MM.1S (cell line): ENCODE results near the gene EIF3L.

ENCODE experiments used
- DNase-seq: peaks from one replicate; pipeline ENCODE4 v3.0.0-alpha.2; 2015
- H2AFZ ChIP-seq: fragments of 300-600 bp; sonication (generic); 2 replicates; pipeline ENCODE4 v1.6.0; 2016; ENCODE audit warnings: antibody characterized with exemption, low read length
- H3F3A ChIP-seq: fragments of 300-600 bp; sonication (generic); 2 replicates; pipeline ENCODE4 v1.6.1; 2016; ENCODE audit warnings: mild to moderate bottlenecking, antibody characterized with exemption, low read length, moderate library complexity, mixed read lengths; ENCODE audit not compliant: insufficient read depth
- H3K27ac ChIP-seq: fragments of 300-600 bp; sonication (generic); 2 replicates; pipeline ENCODE4 v1.5.1; 2016; ENCODE audit warnings: mild to moderate bottlenecking, low read length
- H3K27me3 ChIP-seq: fragments of 300-600 bp; sonication (generic); replicated peaks from 2 replicates; pipeline ENCODE4 v1.6.0; 2016; ENCODE audit warnings: low read length; ENCODE audit not compliant: insufficient read depth
- H3K36me3 ChIP-seq: fragments of 300-600 bp; sonication (generic); replicated peaks from 2 replicates; pipeline ENCODE4 v1.6.1; 2016; ENCODE audit warnings: mild to moderate bottlenecking, low read length, mixed read lengths; ENCODE audit not compliant: insufficient read depth
- H3K4me1 ChIP-seq: fragments of 300-600 bp; sonication (generic); 2 replicates; pipeline ENCODE4 v1.6.1; 2016; ENCODE audit warnings: low read length, mixed read lengths
- H3K4me2 ChIP-seq: fragments of 300-600 bp; sonication (generic); 2 replicates; pipeline ENCODE4 v1.6.0; 2016; ENCODE audit warnings: low read depth, low read length
- H3K4me3 ChIP-seq: fragments of 300-600 bp; sonication (generic); 2 replicates; pipeline ENCODE4 v1.5.1; 2016; ENCODE audit warnings: low read length, mixed read lengths
- H3K79me2 ChIP-seq: fragments of 300-600 bp; sonication (generic); 2 replicates; pipeline ENCODE4 v1.6.1; 2016; ENCODE audit warnings: mixed run types, low read length, mixed read lengths
- H3K9ac ChIP-seq: fragments of 300-600 bp; sonication (generic); 2 replicates; pipeline ENCODE4 v1.6.1; 2016; ENCODE audit warnings: low read length, mixed read lengths
- H3K9me2 ChIP-seq: fragments of 300-600 bp; sonication (generic); replicated peaks from 2 replicates; pipeline ENCODE4 v1.6.1; 2016; ENCODE audit warnings: mild to moderate bottlenecking, low read length, mixed read lengths; ENCODE audit not compliant: insufficient read depth
- H3K9me3 ChIP-seq: fragments of 300-600 bp; sonication (generic); replicated peaks from 2 replicates; pipeline ENCODE4 v1.6.1; 2016; ENCODE audit warnings: mild to moderate bottlenecking, low read length, mixed read lengths; ENCODE audit not compliant: insufficient read depth
- H4K20me1 ChIP-seq: fragments of 300-600 bp; sonication (generic); 2 replicates; pipeline ENCODE4 v1.6.1; 2016; ENCODE audit warnings: mild to moderate bottlenecking, low read length, moderate library complexity, mixed read lengths; ENCODE audit not compliant: insufficient read depth
- CTCF ChIP-seq: fragments of 300-600 bp; sonication (generic); IDR thresholded peaks from 2 replicates; pipeline ENCODE4 v1.5.1; 2016; ENCODE audit warnings: antibody characterized with exemption, low read length, mixed read lengths
- EZH2 ChIP-seq: fragments of 300-600 bp; sonication (generic); optimal IDR thresholded peaks from 2 replicates; pipeline ENCODE3; 2017; ENCODE audit warnings: low read depth, mild to moderate bottlenecking, antibody characterized with exemption, low read length, mixed read lengths
- EZH2phosphoT487 ChIP-seq: fragments of 300-600 bp; sonication (generic); IDR thresholded peaks from 2 replicates; pipeline ENCODE4 v1.6.1; 2018; ENCODE audit warnings: antibody characterized with exemption, low read length

EIF3L gene

GRCh38 chr22:37827056-37827455 lies 22.2 kb upstream of the EIF3L start:
- no peak for DNase-seq
- H3K27ac ChIP-seq = no peak overlapping the region
- no peak overlapping the region for H3K9ac ChIP-seq
- no peaks in the 10 kb centered on the region for H3K9me3 ChIP-seq
- H3K36me3 ChIP-seq = no peaks in the 10 kb centered on the region
- H4K20me1 ChIP-seq = no peaks in the 10 kb centered on the region
- TF ChIP-seq EZH2phosphoT487 (no peak), EZH2 (no peak), CTCF (no peak)
- H3K4me1 ChIP-seq = no peaks in the 10 kb centered on the region
- peaks cover 19% of the 10 kb centered on the region; the same call in 1 of the 2 replicates for H3K27me3 ChIP-seq
- H3F3A ChIP-seq = no peaks in the 10 kb centered on the region
- no peak overlapping the region for H3K4me2 ChIP-seq
- no peaks in the 10 kb centered on the region for H3K79me2 ChIP-seq
- H3K4me3 ChIP-seq = no peak overlapping the region
- H2AFZ ChIP-seq = no peak overlapping the region
- no peaks in the 10 kb centered on the region for H3K9me2 ChIP-seq

GRCh38 chr22:37830093-37830842 lies 19.0 kb upstream of the EIF3L start:
- no peaks in the 10 kb centered on the region for H3K9me2 ChIP-seq
- H3K9me3 ChIP-seq = no peaks in the 10 kb centered on the region
- H3K27ac ChIP-seq = no peak overlapping the region
- H3K4me3 ChIP-seq = no peak overlapping the region
- no peak for DNase-seq
- no peaks in the 10 kb centered on the region for H3K27me3 ChIP-seq
- no peak for TF ChIP-seq EZH2
- TF ChIP-seq CTCF = no peak
- no peak for TF ChIP-seq EZH2phosphoT487
- no peak overlapping the region for H3K4me2 ChIP-seq
- no peak overlapping the region for H2AFZ ChIP-seq
- H3K36me3 ChIP-seq = no peaks in the 10 kb centered on the region; the same call in 1 of the 2 replicates
- H3K9ac ChIP-seq = no peak overlapping the region
- H3F3A ChIP-seq = no peaks in the 10 kb centered on the region
- no peaks in the 10 kb centered on the region for H3K79me2 ChIP-seq
- no peaks in the 10 kb centered on the region for H4K20me1 ChIP-seq
- H3K4me1 ChIP-seq = no peaks in the 10 kb centered on the region

GRCh38 chr22:37831472-37831871 lies 17.7 kb upstream of the EIF3L start:
- Histone ChIP-seq H3K4me1 (no peaks in the 10 kb centered on the region), H3K9ac (no peak overlapping the region), H3K79me2 (no peaks in the 10 kb centered on the region), H3K9me3 (no peaks in the 10 kb centered on the region), H3K4me3 (no peak overlapping the region), H3K27ac (no peak overlapping the region), H3K27me3 (no peaks in the 10 kb centered on the region), H3F3A (no peaks in the 10 kb centered on the region), H3K4me2 (no peak overlapping the region), H3K9me2 (no peaks in the 10 kb centered on the region), H2AFZ (no peak overlapping the region), H3K36me3 (no peaks in the 10 kb centered on the region; the same call in 1 of the 2 replicates), H4K20me1 (no peaks in the 10 kb centered on the region)
- DNase-seq = no peak
- no peak for TF ChIP-seq EZH2phosphoT487
- TF ChIP-seq EZH2 = no peak
- TF ChIP-seq CTCF = no peak
